GM18498 (cell line): ENCODE data around the gene KIAA0753.
A peak's percentile ranks its signal among the peaks of the same experiment; 100 is the strongest.

ENCODE experiments used
- ATAC-seq: cut with Tn5 transposase; IDR thresholded peaks from one replicate; pipeline ENCODE4 v1.9.1; 2021; ENCODE audit warnings: mild to moderate bottlenecking, moderate library complexity; ENCODE audit not compliant: unreplicated experiment

KIAA0753 gene

GRCh38 chr17:6643451-6644125, 3.1 kb upstream of the KIAA0753 start:
- no peak for ATAC-seq

DNA sequence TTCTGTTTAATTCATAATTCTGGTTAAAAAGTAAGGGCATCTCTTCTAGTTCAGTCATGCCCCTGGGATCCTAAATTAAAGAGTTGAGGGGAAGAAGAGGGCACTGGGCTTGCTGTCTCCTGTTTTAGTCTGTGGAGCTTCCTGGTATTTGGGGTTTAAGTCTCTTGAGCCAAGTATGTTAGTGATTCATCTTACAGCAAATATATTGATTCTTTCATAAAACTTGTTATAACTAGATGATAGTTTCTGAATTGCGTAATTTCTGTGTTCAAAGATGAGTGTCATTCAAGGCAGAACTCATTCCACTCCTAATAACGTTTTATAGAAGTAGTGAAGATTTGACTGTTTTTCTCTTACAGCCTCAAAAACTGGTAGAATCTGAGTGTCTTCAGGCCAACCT, 2.1 kb upstream of the KIAA0753 start:
- ATAC-seq: no peak

- no peak for ATAC-seq
Observed at GRCh38 chr17:6641247-6641863, 844 bp upstream of the KIAA0753 start.

DNA sequence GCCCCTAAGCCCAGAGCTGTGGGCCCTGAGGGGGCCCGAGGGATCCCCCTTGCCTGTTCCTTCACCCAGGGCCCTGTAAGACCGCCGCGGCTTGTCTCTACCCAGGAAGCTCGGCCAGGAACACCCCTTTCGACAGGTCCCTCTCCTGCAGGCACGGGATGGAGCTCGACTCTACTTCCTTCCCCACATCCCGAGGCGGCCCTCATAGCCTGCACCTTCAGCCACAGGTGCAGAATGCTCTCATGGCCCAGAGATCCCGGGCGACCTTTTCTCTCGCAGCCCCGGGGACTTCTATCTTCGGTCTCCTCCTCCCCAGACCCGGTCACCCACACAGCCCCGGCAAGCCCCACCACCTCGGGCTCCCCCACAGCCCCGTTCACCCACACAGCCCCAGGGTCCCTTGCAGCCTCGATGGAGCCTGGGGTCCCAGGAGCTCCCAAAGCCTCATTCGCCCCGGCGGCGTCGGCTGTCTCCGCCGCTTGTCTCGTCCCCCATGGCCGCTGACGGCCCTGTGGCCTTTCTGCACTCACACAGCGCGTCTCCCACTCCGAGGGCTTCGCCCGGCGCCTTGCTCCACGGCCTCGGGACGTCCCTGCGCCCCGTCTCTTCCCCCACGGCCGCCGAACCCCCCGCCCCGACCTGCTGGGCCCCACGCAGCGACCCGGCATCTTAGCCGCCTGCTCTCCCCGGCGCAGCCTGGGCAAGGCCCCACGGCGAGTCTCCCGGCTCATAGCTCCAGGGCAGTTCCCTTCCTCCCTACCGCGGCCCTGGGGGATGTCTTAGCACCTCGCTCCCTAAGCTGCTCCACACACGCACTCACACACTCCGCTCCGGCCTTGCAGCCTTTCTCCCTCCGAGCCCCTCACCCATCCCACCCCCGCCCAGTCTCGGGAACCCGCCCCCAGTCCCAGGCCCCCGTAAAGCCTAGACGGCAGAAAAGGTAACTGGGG, 650 bp downstream of the KIAA0753 start:
- peak; percentile 16 for ATAC-seq

DNA sequence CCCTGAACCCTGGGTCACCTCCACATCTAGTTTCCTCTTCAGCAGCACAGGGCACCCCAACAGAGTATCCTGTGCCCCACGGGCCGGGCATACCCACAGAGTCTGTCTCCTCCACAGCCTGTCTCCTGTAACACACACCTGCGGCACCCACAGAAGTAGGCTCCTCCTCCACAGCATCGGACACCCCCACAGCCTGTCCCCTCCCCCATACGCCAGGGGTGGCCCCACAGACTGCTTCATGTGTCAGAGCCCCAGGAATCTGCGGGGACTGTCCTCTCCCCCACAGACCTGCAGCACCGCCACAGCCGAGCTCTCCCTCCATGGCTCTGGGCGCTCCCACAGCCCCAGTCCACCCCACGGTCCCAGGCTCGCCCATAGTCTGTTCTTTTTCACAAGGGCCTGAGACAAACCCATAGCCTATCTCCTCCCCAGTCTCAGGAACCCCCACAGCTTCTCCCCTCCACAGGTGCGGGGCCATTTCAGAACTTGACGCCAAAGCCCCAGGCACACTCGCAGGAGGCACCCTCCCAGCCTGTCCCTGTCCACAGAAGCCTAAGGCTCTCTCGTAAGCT, 1.4 kb downstream of the KIAA0753 start:
- ATAC-seq: no peak

DNA sequence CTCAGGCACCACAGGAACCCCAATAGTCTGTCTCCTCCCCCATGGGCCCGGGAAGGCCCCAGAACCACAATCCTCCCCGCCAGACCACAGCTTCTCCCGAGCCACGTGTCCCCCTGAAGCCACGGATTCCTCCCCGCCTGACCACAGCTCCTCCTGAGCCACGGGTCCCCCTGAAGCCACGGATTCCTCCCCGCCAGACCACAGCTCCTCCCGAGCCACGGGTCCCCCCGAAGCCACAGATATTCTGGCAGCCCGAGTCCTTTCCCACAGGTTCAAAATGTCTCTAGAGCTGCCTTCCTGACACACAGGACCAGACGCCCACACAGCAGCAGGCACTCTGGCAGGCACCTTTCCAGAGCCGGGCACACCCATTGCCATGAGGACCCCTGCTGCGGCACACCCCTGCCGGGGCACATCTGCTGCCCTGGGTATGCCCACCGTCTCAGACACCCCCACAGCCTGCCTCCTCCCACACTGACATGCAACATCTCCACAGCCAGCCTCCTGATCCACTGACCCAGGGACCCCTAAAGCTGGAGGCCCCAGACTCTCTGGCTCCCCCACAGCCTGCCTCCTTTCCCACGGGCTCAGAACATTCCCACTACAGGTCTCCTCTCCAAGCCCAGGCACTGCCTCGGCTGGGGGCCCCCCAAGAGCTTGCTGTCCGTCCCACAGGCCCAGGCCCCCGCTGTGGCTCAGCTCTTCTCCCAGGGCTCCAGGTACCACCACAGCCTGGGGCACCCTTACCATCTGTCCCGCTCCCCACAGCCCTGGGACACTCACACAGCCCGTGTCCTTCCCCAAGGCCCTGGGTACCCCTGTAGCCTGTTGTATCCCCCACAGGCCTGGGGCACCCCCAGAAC, 2.2 kb downstream of the KIAA0753 start:
- no peak for ATAC-seq

GRCh38 chr17:6637458-6637840, 3.1 kb downstream of the KIAA0753 start:
- ATAC-seq: no peak

- ATAC-seq: no peak
Observed at GRCh38 chr17:6636616-6637457, 3.7 kb downstream of the KIAA0753 start.

- ATAC-seq: no peak
Observed at GRCh38 chr17:6636105-6636504, 4.4 kb downstream of the KIAA0753 start.

GRCh38 chr17:6633263-6633662, 7.2 kb downstream of the KIAA0753 start:
- no peak for ATAC-seq

- no peak for ATAC-seq
Observed at GRCh38 chr17:6632530-6632929, 8.0 kb downstream of the KIAA0753 start.

GRCh38 chr17:6630390-6630789, 10.1 kb downstream of the KIAA0753 start:
- ATAC-seq: no peak

- ATAC-seq: no peak
Observed at GRCh38 chr17:6627019-6627418, 13.5 kb downstream of the KIAA0753 start.

GRCh38 chr17:6626616-6627015, 13.9 kb downstream of the KIAA0753 start:
- ATAC-seq: no peak

GRCh38 chr17:6623941-6624340, 16.6 kb downstream of the KIAA0753 start:
- ATAC-seq: no peak

DNA sequence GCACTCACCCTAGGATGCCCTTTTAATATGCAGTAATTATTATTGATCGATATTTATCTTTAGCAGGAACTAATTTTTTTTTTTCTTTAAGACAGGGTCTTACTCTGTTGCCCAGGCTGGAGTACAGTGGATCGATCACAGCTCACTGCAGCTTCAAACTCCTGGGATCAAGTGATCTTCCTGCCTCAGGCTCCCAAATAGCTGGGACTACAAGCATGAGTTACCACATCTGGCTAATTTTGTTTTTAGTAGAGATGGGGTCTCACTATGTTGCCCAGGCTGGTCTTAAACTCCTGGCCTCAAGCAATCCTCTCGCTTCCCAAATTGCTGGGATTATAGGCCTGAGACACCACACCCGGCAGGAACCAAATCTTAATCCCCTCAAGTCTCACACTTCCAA, 29.3 kb downstream of the KIAA0753 start:
- ATAC-seq: no peak

- no peak for ATAC-seq
Observed at GRCh38 chr17:6610011-6610410, 30.5 kb downstream of the KIAA0753 start.

- ATAC-seq: no peak
Observed at GRCh38 chr17:6608321-6608720, 32.2 kb downstream of the KIAA0753 start.

GRCh38 chr17:6605142-6605541, 35.4 kb downstream of the KIAA0753 start:
- ATAC-seq: no peak
